NCI-H1694 (cell line): ENCODE data around the gene FAM53B.
"Not testable (repeated sequence)": the region's sequence is repeated elsewhere in the genome, so short reads cannot be mapped to it uniquely, and the experiment has no call there.

ENCODE experiments used
- DNase-seq: peaks from one replicate; lab custom pipeline; 2025; lab: John Stamatoyannopoulos, UW

Gene FAM53B

DNA sequence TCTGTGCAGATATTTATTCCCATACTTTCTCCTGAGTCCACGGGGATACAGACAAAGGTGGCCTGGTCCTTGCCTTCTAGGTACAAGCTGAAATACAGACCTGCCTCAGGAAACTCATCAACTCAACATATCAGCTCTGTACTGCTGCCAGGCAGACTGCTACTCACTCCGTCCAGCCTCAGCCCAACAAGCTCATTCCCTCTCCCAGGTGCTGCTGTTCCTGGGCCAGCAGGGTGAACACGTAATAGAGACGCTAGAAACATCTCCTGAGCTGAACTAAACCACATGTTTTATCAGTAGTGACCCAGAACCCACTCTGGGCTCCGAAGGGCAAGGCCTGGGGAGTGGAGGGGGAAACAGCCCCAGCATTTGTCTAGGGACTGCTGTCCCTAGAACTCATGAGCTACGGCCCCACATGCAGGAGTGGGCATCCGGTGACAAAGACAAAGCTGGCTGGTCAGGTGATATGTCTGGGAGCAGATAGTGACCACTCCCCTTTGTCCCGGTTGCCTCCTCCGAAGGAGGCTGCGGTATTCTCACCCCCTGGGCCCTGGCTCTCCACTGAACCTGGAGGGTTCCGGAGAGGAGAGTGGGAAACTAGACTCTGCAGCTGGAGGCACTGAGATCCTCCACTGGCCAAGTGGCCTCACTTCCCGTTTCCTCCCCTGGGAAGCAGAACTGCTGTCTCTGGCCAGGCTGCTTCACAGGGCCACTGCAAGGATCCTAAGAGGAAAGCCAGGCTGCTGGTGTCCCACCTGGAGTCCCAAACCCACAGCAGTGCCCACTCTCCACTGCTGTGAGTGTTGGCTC, 116.1 kb downstream of the FAM53B start:
- DNase-seq = no peak

DNA sequence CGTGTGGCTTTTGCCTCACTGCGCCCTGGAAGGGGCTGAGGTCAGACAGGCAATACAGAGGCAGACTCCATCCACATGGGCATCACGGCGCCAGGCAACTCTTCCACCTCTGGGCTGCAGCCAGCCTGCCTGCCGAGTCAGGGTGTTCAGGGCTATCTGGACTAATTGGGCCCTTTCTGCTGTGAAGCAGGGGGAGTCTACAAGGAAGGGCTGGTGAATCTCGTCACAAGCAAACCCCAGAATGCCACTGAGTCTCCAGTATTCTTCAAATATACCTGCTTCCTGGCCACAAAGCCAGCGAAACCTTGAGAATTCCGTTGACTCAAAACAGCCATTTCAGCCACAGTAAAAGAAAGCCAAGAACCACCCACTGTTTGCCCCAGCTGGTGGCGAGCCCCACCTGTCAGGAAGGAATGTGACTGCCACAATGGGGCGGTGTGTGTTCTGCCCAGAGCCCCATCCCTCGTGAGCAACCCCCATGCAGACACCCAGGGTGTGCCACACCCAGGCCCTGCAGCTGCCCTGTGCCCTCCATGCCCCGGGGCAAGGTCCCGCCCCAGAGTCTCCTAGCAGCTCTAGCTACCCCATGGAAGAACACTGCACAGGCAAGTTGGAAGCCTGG, 117.3 kb downstream of the FAM53B start:
- no peak for DNase-seq

DNA sequence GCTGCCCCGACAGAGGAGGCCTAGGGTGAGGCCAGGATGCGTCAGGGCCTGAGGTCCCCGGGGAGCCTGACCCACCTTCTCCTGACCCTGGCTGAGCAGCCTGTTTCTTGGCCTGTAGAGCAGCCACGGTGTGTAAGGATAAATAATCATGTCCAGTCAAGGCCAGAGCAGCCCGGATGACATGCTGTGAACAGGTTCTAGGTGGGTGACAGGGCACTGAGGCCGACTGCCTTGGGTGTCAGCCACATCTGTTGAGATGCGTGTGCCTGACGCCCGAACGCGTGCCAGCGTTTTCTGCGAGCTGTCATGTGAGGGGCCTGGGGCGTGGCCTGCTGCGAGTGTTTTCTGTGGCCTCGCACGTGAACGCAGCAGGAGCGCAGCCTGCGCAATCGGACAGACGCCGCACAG, 118.3 kb downstream of the FAM53B start:
- no peak for DNase-seq

GRCh38 chr10:124624895-124625294, 119.3 kb downstream of the FAM53B start:
- no peak for DNase-seq

DNA sequence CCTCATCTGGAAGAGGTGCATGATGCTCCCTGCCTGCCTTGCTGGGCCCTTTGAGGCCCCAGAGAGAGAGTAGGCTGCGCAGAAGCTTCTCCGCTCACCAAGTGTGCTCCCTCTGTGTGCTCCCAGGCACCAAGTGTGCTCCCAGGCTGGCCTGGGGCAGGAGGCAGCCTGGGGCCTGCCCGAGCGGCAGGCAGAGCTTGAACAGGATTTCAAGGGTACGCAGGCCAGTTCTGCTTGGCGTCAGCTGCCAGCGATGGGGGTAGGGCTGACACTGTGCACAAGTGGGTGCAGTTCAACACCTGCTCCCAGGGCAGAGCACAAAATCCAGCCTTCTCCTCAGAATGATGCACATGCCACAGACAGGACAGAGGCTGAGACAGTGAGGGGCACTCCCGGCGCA, 119.7 kb downstream of the FAM53B start:
- no peak for DNase-seq

DNA sequence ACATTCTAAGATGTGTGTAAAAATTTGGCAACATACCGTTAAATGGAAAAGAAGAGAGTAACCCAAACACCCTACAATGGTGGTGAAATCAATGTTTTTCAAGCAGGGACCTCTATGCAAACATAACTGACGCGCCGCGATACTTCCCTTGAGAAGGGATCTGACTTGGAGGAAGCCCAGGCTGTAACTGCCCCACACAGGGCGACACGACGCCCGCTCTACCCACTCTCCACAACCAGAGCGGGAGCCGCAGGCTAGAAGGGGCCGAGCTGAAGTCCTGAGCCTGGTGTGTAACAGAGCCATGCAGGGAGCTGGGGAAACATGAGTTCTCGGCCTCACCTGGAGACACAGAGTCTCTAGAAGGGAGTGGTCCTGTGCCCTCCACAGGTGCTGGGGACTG, 120.2 kb downstream of the FAM53B start:
- no peak for DNase-seq

DNA sequence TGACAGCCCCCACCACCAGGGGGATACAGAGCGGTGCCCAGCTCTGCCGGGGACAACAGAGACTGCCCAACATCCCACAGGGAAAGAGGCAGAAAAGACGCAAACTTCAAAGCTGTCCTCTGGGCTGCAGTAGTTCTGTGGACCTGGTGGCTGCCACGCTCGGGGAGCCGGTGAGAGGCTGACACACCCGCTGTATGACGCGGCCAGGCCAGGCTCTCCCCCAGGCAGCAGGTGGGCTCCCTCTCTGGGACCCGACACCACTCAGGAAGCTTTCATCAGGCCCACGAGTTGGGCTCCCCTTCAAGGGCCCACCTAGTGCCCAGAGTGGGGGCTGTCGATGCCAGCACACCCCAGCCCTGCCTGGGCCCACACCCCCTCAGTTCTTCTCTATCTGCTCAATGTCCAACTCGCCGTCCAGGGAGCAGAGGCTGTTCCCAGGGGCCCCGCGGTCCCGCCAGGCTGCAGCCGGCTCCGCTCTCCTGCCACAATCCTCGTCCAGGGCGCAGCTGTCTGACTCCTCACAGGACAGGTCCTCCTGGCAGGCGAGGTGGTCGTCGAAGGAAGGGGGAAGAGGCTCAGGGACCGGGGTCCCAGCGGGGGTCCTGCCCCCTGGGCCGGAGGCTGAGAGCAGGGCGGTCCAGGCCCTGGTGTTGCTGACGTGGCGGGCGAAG, 121.2 kb downstream of the FAM53B start:
- no peak for DNase-seq

DNA sequence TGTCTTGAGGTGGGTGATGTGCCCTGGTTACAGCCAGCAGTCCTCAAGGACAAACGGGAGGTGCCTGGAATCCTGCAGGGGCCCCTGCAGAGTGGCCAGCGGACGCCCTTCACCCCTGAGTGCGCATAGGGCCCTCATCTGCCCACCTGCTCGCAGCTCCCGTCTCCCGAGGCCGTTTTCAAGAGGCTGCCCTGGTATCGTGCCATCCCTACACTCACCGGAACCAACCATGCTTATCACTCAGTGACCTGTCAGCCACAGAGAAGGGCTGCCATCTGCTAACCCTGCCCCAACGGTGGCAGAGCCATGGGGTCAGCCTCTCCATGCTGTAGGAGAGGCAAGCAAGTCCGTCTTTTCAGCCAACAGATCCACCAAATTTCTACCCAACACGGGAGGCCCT, 122.0 kb downstream of the FAM53B start:
- DNase-seq = no peak

DNA sequence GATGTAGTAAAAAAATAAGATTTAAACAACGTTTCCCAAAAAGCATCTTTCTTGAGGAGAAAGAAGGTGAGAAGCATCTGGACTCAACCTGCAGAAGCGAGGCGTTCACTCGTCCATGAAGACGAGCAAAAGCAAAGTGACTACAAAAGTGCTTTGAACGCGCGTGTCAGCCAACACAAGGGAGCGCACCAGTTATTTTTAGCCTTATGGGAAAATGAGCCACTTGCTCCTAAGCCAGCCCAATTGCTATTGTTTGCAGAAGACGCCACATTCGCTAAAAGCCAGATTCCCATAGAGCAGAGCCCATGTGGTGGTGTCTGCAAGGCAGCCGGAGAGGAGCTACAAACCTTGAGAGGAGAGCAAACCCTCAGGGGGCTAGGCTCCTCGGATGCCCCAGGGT, 122.5 kb downstream of the FAM53B start:
- DNase-seq = no peak

DNA sequence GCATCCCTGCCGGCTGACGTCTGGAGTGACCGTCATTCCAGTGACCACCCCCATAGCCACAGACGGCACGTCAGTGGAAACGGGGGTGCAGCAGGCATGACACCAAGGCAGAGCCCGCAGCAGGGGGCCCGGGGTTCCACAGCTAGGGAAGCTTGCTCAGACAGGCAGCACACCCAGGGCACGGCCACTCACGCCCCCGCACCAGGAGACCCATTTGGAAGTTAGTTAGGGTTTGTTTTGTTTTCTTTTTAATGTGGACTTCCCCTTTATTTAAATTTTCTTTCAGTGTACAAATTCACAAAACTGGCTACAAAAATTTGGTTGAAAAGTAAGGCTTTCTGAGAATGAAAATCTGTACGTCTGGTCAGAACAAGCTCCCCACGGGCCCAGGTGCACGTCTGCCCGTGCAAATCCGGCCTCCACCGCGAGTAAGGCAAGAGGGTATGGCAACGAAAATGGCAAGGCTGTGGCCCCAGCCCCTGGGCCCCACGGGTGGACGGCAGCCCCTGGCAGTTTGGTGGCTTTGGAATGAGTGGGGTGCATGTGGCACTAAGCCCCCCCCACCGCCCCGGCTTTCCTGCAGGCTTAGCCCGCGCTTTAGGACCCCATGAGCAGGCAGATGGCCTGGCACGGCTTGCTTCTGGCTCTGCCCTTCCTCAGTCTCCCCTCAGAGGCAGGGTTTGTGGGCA, 124.2 kb downstream of the FAM53B start:
- DNase-seq = no peak

DNA sequence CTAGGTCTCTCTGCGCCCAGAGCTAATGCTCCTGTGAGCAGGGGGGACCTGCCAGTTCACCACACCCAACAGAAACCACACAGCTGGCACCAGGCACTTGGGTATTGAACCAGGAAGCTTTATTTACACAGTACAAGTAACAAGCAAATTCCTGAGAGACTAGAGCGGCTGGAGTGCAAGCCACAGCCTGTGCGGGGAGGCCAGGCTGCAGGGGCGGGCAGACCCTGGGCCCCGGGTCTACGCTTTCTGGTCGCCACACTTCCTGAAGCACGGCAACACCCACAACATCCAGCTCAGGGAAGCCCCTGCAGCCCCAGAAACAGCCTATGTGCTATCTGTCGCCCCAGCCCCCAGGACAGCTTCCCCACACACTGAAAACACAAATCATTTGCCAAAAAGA, 125.0 kb downstream of the FAM53B start:
- DNase-seq = no peak

DNA sequence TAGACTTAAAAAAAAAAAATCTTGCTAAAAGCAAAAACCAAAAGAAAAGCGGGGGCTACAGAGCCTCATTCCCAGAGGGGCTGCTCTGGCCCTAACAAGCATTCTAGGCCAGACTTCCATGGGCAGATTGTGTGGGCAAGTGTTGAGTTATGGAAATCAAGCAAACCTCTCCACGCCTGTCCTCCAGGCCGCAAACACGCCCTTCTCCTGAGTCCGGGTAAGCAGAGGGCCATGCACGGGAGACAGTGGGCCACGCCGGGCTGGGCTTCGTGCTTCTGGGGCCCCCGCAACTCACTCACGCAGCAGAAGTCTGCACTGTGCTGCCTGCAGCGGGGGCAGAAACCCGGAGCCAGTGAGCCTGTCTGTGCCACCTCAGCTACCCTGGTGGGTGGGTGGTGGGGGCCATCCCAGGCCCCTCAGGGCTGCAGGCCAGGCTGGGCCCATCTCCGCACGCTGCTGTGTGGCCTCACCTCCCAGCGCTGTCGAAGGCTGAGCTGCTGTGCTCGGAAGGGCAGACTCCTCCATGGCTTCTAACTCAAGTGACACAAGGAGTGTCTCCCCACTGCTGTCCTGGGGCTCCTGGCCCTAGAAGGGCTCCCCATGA, 125.6 kb downstream of the FAM53B start:
- DNase-seq = no peak

- DNase-seq = no peak
Observed at GRCh38 chr10:124616836-124617130, 127.4 kb downstream of the FAM53B start.

DNA sequence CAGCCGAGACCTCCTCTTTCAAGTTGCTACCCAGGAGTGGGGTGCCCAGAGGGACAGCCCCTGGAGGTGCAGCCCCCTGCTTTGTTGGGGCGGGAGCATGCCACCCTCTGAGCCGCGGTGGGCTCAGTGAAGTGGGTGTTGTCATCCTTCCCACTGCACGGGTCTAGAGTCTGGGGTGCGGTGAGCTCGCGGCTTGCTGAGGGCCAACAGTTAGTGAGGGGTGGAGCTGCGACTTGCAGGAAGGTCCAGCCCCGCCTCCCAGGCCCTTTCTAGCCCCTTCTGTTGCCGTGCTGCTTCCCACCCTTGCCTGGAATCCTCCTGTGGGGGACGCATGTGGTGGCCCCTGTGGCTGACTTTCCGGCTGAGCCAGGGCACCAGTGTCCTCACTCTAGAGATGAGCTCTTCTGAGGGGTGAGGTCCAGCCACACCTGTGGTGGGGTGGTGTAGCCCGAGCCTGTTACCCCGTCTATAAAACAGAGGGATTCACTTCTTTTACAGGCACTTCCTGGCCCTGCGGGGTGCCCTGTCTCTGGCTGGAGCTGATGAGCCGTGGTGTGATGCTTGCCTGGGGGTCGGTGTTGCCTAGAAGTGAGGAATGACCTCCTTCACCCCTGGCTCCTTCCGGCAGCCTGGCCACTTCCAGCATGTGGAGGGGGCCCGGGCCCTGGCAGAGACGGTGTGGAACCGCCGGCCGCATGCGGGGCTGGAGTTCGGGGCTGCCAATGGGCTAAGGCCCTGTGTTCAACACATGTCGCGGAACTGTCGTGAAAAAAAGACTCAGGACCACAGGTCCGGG, 127.9 kb downstream of the FAM53B start:
- no peak for DNase-seq

DNA sequence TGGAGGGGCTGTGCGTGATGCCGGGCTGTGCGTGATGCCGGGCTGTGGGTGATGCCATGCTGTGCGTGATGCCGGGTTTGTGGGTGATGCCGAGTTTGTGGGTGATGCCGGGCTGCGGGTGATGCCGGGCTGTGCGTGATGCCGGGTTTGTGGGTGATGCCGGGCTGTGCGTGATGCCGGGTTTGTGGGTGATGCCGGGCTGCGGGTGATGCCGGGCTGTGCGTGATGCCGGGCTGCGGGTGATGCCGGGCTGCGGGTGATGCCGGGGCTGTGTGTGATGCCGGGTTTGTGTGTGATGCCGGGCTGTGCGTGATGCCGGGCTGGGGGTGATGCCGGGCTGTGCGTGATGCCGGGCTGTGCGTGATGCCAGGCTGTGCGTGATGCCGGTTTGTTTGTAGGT, 128.9 kb downstream of the FAM53B start:
- no peak for DNase-seq

- no peak for DNase-seq
Observed at GRCh38 chr10:124614003-124614659, 130.0 kb downstream of the FAM53B start.

- peak; percentile 11 for DNase-seq
Observed at GRCh38 chr10:124612611-124613498, 131.3 kb downstream of the FAM53B start.

- no peak for DNase-seq
Observed at GRCh38 chr10:124611738-124612137, 132.4 kb downstream of the FAM53B start.

DNA sequence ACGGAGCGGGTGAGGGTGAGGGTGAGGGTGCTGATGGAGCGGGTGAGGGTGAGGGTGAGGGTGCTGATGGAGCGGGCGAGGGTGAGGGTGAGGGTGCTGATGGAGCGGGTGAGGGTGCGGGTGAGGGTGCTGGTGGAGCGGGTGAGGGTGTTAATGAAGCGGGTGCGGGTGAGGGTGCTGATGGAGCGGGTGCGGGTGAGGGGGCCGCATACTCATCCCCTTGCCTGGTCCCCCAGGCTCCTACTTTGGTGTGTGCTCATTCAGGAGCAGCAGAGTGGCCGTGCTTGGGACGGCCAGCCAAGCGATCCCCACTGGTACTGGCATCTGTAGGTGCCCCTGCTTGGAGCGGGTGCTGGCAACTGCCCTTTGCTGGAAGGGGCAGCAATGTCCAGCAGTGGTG, 133.3 kb downstream of the FAM53B start:
- DNase-seq = not testable (repeated sequence)

DNA sequence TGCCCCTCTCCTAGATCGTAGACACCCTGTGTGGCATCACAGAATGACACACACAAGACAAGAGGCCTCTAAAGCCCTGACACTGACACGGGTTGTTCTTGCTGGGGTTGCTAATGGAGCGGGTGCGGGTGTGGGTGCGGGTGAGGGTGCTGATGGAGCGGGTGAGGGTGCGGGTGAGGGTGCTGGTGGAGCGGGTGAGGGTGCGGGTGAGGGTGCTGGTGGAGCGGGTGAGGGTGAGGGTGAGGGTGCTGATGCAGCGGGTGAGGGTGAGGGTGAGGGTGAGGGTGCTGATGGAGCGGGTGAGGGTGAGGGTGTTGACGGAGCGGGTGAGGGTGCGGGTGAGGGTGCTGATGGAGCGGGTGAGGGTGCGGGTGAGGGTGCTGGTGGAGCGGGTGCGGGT, 134.0 kb downstream of the FAM53B start:
- not testable (repeated sequence) for DNase-seq
